SIG-M5 (cell line): ENCODE results near the gene PRMT9.

Experiments used
- DNase-seq: peaks from one replicate; lab custom pipeline; 2025; lab: John Stamatoyannopoulos, UW

Gene PRMT9

DNA sequence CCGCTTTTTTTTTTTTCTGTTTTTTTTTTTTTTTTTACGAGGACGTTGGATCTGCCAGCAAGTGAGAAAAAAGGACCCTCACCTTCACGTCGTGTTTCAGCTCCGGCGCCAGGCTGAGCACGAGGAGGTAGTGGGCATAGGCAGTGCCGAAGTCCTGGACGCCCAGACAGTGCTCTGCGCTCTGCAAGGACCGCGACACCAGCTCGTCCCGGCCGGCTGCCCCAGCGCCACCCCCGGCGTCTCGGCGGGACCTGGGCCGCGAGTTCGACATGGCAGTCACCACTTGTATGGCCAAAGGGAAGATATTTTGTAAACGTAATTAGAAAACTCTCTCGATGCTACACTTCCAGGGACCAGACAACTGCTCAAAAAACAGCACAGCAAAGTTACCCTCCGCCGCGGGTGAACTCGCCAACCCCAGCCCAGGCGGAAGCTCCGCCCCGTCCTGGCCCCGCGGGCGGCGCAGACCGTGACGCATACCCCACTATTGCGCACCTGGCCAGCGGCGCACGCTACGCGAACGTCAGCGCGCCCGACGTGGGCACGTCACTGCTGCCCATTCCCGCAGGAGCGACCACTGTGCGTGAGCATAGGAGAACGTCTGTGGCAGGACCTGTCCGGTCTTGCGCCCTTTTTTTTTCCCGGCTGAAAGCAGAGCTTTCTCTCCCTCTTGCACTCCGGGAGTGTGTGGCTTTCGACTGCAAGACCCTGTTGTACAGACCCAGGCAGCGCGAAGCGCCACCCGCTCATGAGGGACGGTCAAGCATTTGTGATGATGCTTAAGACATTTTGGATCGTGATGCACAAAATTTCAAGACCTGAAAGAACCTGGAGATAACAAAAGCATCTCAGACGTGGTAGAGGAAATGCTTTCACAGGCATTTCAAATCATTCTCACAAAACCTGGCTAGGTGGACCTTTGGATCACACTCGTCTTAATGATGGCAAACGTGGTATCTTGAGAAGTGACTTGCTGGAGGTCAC is at the start of gene PRMT9:
Gene PRMT9 (minus strand): TSS at position 447 of the 984 bp plus-strand sequence. CDS start 176 bp downstream, at position 271.
- no peak for DNase-seq

DNA sequence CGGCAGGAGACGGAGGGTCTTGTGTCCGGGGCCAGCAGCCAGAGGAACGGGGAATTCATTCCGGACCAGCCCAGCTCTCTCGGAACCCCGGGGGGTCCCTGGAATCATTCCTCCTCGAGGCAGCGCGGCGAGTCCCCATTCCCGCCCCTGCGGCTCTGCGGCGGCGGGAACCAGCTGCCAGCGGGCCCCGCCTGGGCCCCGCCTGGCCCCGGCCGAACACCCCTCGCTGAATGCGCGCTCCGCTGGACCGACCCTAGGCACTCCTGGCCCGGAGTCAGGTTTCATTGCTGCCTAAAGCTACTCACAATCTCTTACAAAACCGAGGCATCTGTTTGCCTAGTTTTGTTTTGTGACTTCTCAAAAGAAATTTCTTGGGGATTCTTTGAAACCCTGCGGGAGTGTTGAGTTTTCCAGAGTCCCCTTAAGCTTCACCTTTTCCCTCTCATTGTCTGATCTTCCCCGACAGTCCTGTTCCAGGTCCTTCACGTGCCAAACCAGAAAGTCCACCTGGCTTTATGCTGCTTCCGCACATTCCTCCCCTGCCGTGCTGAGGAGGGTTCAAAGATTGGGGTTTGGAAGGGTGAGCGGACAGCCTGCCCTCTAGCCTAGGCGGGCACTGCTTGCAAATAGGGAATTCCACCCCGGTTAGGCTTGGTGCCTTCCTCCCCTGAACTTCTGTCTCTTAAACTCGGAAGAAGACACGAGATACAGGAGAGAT is 48.7 kb upstream of the PRMT9 start:
- no peak for DNase-seq

DNA sequence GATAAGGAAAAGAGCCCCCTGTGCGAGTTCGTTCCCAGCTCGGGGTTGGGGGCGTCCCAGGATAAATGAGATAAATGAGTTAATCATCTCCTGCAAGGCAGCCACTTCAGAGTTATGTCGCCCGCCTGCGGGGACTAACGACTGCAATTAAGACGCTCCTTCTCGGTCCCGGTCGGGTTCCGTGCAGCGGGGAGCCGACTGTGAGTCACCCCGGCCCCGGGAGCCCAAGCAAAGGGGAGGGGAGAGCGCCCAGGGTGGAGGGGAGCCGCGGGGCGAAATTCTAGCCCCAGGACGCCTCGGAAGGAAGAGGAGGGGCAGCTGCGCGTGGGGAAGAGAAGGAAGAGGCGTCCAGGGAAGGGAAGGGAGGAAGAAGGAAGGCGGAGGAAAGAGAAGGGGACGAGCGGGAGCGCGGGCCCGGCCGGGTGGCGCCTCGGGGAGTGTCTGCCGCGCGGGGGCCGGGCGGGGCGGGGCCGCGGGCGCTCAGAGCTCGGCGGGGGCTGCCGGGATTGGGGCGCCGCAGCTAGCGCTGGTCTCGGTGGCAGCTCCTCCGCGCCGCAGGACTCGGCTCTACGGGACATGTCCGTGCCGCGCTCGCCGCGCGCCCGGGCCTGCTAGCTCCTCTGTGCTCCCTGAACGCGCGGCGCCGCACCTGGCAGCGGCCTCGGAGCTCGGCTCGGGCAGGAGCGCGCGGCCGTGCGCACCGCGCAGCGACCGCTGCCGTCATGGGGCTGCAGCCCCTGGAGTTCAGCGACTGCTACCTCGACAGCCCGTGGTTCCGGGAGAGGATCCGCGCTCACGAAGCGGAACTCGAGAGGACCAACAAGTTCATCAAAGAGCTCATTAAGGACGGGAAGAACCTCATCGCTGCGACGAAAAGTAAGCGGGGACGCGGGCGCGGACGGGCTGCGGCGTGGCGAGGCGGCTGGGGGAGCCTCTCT is 47.9 kb upstream of the PRMT9 start, which contains the start of gene ARHGAP10:
Gene ARHGAP10 (plus strand): TSS at position 509 of the 938 bp plus-strand sequence. CDS start 214 bp downstream, at position 723.
- no peak for DNase-seq

DNA sequence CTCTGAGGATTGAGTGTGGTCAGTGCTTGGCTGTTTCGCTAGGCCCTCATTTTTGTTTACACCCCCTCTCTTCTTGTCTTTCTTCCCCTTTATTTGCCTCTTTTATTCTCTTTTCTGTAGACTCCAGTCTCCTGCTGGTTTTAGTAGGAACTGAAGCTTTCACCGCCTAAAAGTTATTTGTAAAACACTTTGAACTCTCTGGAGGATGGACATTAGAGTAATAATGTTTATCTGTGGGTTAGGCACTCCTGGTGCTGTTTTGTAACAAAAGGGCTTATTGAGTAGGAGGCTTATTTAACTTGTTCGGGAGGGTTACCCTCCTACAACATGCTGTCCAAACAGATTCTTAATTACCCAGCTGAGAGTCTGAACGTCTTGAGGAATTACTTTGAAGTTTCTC is 46.4 kb upstream of the PRMT9 start:
- no peak for DNase-seq

DNA sequence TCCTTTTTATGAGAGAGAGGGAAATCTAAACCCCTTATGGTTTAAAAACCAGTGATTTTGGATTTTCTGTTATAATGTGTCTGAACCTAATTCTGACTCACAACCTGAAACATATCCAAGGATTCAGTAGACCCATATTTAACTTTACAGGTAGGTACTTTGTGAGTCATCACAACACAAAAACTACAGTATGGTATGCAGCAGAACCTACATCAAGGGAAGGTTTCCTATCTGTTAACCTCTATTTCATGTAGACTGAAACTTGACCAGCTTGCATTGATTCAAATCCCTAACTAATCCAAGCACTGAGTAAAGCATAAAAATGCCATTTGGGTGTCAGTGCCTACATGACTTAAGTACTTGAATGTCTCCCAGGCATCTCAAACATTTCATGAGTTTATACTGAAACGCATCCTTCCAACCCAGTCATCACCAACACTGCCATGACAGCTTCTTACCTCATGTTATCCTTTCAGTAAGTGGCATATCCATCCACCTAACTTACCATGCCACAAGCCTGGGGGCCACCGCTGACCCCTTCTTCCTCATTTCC is 43.6 kb upstream of the PRMT9 start:
- no peak for DNase-seq

DNA sequence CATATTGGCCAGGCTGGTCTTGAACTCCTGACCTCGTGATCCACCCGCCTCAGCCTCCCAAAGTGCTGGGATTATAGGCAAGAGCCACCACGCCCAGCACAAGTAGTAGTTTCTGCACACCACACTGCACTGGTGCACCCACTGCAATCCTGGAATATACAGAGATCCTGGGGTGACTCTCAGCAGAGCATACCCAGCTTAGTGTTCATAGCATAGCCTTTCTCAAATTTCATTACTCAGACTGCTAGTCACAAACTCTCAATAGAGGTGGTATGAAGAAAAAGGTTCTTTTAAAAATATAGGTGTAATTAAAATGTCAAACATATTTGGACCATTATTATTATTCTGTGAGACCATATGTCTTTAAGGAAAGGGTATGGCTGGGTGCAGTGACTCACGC is 41.7 kb upstream of the PRMT9 start:
- no peak for DNase-seq

DNA sequence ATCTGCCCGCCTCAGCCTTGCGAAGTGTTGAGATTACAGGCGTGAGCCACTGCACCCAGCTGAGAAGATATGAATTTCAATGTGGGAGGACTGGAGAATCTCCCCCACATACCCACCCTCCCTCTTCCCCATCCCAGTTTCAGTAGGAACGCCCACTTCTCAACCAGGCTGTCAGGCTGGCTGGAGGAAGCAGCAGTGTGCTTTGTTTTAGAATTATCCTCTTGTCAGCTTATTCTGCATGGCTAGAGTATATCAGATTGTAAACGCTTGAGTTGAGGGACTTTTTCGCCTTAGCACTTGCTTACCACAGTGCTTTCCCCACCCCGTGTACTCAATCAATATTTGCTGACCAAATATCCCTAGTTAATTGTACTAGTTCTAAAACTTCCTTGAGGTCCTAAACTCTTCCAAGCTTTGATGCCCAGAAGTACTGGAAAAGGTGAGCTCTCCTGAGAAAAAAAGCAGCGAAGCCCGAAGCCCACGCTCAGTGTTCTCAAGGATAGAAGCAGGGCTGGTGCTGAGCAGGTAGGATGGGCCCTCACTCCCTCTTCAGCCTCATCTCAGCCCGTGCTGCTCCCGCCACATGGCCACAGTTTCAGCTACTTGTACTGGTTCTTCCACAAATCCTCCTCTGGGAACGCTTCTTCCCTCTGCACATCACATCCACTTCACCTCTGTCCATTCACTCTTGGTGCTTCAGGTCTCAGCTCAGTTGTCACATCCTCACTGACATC is 40.7 kb upstream of the PRMT9 start:
- DNase-seq: no peak

DNA sequence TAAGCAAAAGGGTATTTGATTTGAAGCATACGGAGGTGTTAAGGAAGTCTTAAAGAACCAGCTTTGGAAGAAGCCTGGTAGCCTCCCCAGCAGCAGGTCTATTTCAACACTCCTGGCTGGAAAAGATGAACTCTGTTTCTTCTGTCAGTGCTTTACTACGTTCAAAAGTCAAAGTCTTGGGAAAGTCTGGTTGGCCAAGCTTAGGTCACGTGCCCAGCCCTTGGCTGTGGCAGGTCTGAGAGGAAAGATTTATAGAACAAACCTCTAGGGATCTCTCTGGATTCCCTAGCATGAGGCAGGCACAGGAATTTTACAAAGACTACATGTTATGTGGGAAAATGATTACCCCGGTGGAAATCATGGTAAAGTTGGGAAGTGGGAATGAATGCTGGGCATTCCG is 39.4 kb upstream of the PRMT9 start:
- DNase-seq: no peak

DNA sequence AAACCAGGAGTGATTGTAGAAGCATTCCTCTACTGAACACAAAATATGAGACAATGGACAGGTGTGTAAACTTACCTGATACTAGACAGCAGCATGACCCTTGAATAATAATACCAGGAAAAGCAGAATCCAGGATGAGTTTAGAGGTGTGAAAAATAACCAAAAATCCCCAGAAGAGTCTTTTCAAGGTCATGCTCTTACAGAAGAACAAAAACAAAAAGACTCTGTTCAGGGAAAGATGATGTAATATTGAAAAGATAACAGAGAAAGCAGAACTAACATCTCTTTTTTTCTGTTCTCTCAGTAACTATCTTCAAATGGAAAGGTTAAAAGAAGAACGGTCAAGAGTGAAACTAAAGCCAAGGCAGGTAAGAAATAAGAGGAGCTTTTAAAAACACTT is 33.9 kb upstream of the PRMT9 start:
- no peak for DNase-seq

DNA sequence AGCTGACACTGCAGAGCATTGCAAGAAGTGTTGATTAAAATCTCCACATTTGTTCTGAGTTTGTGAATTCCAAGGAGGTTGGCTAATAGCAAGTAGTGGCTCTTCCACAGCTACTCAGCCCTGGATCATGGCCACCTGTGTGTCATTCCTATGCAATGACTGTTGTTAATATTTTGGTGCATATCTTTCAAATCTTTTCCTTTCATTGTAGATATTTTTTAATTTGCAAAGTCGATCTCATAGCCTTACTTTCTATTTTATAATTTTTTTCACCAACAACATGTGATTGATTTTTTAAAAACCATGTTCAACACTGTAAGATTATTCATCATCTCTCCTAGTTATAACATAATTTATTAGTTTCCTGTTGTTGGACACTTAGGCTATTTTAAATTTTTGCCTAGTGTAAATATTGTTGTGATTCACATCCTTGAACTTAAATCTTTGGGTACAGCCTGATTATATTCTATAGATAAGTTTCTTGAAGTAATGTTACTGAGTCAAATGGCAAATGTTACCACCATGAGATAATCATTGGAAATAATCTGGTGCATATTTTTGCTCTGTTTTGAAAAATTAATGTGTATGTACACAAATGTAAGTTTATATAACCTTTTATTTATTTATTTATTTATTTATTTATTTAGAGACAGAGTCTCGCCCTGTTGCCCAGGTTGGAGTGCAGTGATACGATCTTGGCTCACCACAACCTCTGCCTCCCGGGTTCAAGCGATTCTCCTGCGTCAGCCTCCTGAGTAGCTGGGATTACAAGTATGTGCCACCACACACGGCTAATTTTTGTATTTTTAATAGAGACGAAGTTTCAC is 30.8 kb upstream of the PRMT9 start:
- DNase-seq: no peak

DNA sequence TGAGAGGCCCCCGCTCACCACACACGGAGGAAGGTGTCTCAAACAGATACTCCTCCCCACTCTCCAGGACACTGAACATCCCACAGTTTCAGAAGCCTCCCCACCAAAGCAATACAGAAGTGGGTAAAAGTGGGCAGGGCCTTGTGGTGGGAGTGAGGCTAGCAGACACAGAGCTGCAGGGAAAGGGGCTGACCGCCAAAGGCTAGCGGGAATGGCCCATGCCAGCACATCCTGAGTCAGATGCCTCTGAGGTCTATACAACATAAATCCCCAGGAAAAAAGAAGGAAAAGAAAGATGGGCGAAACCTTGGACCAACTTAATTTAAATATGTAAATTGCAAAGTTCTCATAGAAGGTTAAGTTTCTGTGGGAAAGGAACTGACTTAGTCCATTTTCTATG is 26.0 kb upstream of the PRMT9 start:
- no peak for DNase-seq

DNA sequence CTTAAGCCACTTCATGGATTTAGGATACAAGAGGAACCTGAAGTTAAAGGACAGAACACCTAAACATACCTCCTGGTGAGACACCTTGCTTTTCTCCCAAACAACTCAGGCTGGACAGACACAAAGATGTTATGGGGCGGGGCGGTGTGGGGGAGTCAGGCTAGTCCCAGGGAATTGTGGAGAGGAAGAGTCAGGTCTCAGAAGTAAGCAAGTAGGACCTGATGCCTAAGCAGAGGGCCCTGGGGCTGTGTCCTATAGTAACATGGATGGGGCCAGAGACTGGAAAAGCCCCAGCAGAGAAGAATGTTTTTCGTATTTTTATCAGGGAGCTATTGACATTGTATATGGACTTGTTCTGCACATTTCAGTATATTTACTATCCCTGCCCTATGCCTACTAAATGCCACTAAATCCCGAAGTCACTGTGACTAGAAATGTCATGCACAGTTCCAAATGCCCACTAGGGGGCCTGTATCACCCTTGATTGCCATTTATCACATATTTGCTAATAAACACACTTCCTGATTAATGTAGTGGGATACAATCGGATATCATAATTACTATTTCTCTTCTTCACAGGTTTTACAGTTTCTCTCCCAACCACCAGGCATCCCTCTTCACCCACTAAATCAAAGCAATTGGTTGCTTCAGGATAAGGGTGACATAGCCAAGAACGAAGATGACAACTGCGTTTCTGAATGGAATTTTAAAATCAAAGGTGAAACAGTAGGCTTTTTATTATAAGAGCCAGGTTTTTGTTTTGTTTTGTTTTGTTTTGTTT is 24.1 kb upstream of the PRMT9 start:
- no peak for DNase-seq

DNA sequence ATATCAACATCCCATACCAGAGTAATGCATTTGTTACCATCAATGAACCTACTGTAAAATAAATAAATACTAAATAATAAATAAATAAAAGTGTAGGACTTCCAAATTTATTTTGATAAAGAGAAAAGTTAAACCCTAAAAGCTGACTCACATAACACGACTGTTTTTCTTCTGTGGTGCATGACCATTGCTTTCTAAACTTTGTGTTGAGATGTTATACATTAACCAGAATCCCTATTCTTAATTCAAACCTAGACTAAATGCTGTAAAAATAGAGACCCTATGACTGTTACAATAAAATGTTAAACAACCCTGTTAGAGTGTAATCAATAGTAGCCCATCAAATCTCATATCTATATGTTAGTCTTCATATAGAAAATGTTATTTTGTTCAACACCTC is 20.9 kb upstream of the PRMT9 start:
- DNase-seq: no peak

DNA sequence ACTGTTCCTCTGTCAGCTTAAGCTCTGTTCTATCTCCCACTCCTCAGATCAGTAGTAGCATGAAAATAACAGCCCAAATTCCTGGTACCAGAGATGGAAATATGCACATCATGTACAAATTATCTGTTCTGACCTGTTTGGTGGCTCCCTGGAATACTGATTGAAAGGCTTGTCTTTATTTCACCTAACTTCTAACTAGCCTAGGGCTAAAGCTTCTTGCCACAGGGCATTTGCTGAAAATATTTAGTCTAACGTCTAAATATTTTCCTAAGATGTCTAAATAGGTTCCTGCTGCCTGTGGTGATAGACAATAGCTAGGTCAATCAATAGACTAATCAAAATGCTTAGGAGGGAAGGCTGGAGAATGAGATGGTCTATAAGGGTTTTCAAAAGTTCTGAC is 12.9 kb upstream of the PRMT9 start:
- DNase-seq: no peak

DNA sequence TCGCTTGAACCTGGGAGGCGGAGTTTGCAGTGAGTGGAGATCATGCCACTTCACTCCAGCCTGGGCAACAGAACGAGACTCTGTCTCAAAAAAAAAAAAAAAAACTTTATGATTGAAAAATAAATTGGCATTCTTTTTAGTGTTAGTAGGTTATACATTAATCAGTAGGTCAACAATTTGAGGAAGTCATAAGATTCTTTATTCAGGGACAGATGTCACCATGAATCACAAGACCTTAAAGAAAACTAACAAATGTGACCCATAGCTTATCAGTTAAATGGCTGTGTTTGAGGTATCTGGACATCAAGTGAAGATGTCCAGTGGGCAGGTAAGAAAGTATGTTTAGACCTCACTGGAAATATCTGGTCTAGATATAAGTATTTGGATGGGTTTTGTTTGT is 9.3 kb upstream of the PRMT9 start:
- no peak for DNase-seq

DNA sequence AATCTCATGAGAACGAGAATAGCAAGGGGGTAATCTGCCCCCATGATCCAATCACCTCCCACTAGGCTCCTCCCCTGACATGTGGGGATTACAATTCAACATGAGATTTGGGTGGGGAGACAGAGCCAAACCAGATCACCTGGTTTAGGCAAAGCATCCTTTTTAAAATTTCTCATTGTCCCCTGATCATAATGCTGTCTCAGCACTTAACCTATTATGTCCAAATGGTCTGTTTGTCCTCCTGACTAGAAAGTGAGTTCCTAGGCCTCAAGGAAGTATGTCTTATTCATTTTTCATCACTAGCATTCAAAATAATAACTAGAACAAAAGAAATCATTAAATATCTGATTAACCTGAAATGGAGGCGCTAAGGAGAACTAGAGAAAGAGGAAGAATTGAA is 7.9 kb upstream of the PRMT9 start:
- no peak for DNase-seq

DNA sequence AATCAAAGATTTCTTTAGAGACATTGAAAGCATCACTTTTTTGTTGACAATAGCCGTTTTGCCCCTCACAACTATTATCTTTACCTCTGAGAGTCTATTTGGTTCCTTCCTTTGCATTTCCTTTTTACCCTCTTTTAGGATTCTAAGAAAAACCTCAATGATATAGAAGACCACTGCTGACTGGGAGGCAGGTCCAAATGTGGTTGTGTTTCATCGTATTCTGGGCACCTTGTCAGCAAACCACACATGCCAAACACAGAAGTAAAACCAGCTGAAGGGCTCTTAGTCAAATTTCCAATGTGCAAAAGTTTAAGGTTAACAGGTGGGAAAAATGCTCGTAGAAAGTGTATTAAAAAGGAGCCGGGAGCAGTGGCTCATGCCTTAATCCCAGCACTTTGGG is 5.1 kb upstream of the PRMT9 start:
- no peak for DNase-seq

DNA sequence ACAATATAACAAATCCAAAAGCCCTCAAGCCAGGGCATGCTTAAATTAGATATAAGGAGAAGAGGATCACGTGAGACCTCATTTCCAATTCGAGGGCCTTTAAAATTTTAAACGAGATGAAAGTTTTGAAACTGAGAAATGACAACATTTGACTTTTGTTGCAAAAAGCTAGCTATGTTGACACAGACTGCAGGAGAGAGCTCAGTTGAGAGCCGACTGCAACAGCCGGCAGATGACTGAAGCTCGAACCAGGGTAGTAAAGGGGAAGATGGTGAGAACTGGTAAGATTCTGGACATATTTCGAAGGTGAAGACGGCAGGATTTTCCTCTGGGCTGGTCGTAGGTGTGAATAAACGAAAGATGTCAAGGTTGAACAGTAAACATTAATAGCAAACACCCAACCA is 773 bp downstream of the PRMT9 start:
- no peak for DNase-seq

DNA sequence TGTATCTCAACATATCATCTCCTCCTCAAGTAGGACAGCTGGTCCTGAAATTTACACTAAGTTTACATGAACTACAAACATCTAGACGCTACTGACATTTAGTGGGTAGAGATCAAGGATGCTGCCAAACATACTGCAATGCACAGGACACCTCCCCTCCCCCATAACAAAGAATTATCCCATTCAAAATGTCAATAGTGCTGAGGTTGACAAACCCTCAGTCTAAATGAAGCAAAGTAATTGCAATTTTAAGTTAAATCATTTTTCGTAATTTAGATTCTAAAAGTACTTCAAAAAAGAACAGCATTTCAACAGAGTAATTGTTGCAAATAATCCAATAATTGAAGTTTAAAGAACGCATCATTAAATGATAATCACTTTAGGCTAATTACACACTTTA is 1.2 kb downstream of the PRMT9 start:
- DNase-seq: no peak
